HT-29 (cell line): ENCODE data around the gene CAPZA3. TPM values are rescaled to one million over a fixed set of nuclear protein-coding genes. Genes with fewer than 3 reads are reported as not detected.
"Not testable (repeated sequence)": the region's sequence is repeated elsewhere in the genome, so short reads cannot be mapped to it uniquely, and the experiment has no call there.

Source experiments
- DNase-seq: peaks from one replicate; pipeline ENCODE4 v3.0.0-alpha.2; 2015; ENCODE audit warnings: low spot score
- total RNA-seq: library from RNA; depleted of rRNA; stranded (reverse); fragments of >200 nt; shearing (Covaris generic); gene quantifications from 2 replicates; pipeline ENCODE4 v1.2.3, GENCODE V29; 2014; rRNA removed

CAPZA3 gene
- total RNA-seq, 1 experiment from 2014 or later: not detected

GRCh38 chr12:18753481-18754123 lies 15.7 kb downstream of the CAPZA3 start:
- DNase-seq: no peak

GRCh38 chr12:18754124-18754707 lies 16.3 kb downstream of the CAPZA3 start:
- DNase-seq: no peak

- DNase-seq: no peak
These were observed 17.4 kb downstream of the CAPZA3 start for GRCh38 chr12:18755341-18755740.

GRCh38 chr12:18766479-18766878 lies 28.6 kb downstream of the CAPZA3 start:
- DNase-seq: not testable (repeated sequence)

- no peak for DNase-seq
These were observed 44.9 kb downstream of the CAPZA3 start for GRCh38 chr12:18782827-18783226.

GRCh38 chr12:18785465-18785864 lies 47.5 kb downstream of the CAPZA3 start:
- not testable (repeated sequence) for DNase-seq

Other genes starting within 250 kb of the CAPZA3 start
- gene PLCZ1, start 107 bp upstream of the CAPZA3 start, total RNA-seq: not detected in 2 replicates